ENCODE results near the gene RYR2.

GRCh38 chr1:237396426-237396825 lies 354.4 kb downstream of the RYR2 start:
- no peak for TF ChIP-seq POLR2A (IDR thresholded peaks at IDR 0.05)
- TF ChIP-seq CTCF (IDR thresholded peaks at IDR 0.05), result no peak
- no peak for TF ChIP-seq POLR2AphosphoS5 (IDR thresholded peaks at IDR 0.05)
- TF ChIP-seq EP300 (IDR thresholded peaks at IDR 0.05), result no peak
